ENCODE results near the gene GEMIN4.

GEMIN4 gene

GRCh38 chr17:784143-784542 lies 32.1 kb upstream of the GEMIN4 start:
- H3K36me3 Mint-ChIP-seq (ENCODE audit: low read depth), result peaks cover 10% of the 10 kb centered on the region
- no peaks in the 10 kb centered on the region for H3K9me3 Mint-ChIP-seq
- TF ChIP-seq CTCF (IDR thresholded peaks at IDR 0.05; ENCODE audit: unreplicated experiment in 3 of 3), result no peak
- no peaks in the 10 kb centered on the region for H3K27me3 Mint-ChIP-seq (ENCODE audit: low read depth)
- peaks cover 23% of the 10 kb centered on the region for H3K4me1 Mint-ChIP-seq
- peak overlapping the region; percentile 99 to 100 (median 99) for H3K4me3 Mint-ChIP-seq
- H3K27ac Mint-ChIP-seq, result no peak overlapping the region

- TF ChIP-seq CTCF (IDR thresholded peaks at IDR 0.05; ENCODE audit: unreplicated experiment in 3 of 3), result peak in 1 of 3 experiments; percentile 38
- H3K27me3 Mint-ChIP-seq (ENCODE audit: low read depth), result no peaks in the 10 kb centered on the region
- peak within 1 kb of the TSS; percentile 86 to 96 (median 94) for H3K27ac Mint-ChIP-seq
- H3K4me3 Mint-ChIP-seq, result peak within 1 kb of the TSS; percentile 99 to 100 (median 99)
- H3K36me3 Mint-ChIP-seq (ENCODE audit: low read depth), result peaks cover 15% of the 10 kb centered on the region
- H3K9me3 Mint-ChIP-seq, result no peaks in the 10 kb centered on the region
- H3K4me1 Mint-ChIP-seq, result peaks cover 23% of the 10 kb centered on the region
Observed at GRCh38 chr17:781805-782731, 30.0 kb upstream of the GEMIN4 start, which contains the start of the genes GLOD4 and MRM3. Gene GLOD4 (minus strand): TSS chr17:782280. CDS start chr17:782255, 25 bp downstream. Gene MRM3 (plus strand): TSS chr17:782353. CDS start chr17:782379, 26 bp downstream.

- no peak for TF ChIP-seq CTCF (IDR thresholded peaks at IDR 0.05; ENCODE audit: unreplicated experiment in 3 of 3)
- Mint-ChIP-seq H3K9me3 (no peaks in the 10 kb centered on the region), H3K4me3 (no peak overlapping the region), H3K36me3 (ENCODE audit: low read depth) (peaks cover 48% of the 10 kb centered on the region), H3K27me3 (ENCODE audit: low read depth) (no peaks in the 10 kb centered on the region), H3K4me1 (peaks cover 16% of the 10 kb centered on the region), H3K27ac (no peak overlapping the region)
Observed at GRCh38 chr17:778096-778495, 26.0 kb upstream of the GEMIN4 start.

- Mint-ChIP-seq H3K9me3 (no peaks in the 10 kb centered on the region), H3K4me1 (peaks cover 11% of the 10 kb centered on the region), H3K27ac (peak overlapping the region in 1 of 3 experiments; percentile 51), H3K27me3 (ENCODE audit: low read depth) (no peaks in the 10 kb centered on the region), H3K4me3 (no peak overlapping the region), H3K36me3 (ENCODE audit: low read depth) (peaks cover 74% of the 10 kb centered on the region)
- no peak for TF ChIP-seq CTCF (IDR thresholded peaks at IDR 0.05; ENCODE audit: unreplicated experiment in 3 of 3)
Observed at GRCh38 chr17:774313-774584, 22.2 kb upstream of the GEMIN4 start.

- Mint-ChIP-seq H3K27ac (peak overlapping the region in 1 of 3 experiments; percentile 51), H3K4me1 (peaks cover 16% of the 10 kb centered on the region)
- no peak for TF ChIP-seq CTCF (IDR thresholded peaks at IDR 0.05; ENCODE audit: unreplicated experiment in 3 of 3)
Observed at GRCh38 chr17:773467-774312, 21.6 kb upstream of the GEMIN4 start.

More at GRCh38 chr17:773467-774312, 21.6 kb upstream of the GEMIN4 start:
- peaks cover 79% of the 10 kb centered on the region for H3K36me3 Mint-ChIP-seq (ENCODE audit: low read depth)
- no peaks in the 10 kb centered on the region for H3K9me3 Mint-ChIP-seq
- H3K27me3 Mint-ChIP-seq (ENCODE audit: low read depth), result no peaks in the 10 kb centered on the region
- no peak overlapping the region for H3K4me3 Mint-ChIP-seq
